A673 (cell line): ENCODE measurements around the gene PODXL. TPM values are rescaled to one million over a fixed set of nuclear protein-coding genes. Genes with fewer than 3 reads are reported as not detected.

Experiments used
- BruUV-seq: library from RNA; stranded (reverse); fragments of 400-500 nt; replicated peaks from 2 replicates; lab custom pipeline; 2021; lab: Mats Ljungman, UMichigan
- CTCF ChIA-PET: fragments of 300-600 bp; sonication (Branson Sonifier 250); formaldehyde crosslinking; loops from one replicate; lab custom pipeline; 2022; ENCODE audit warnings: antibody characterized with exemption; lab: Charles Lee
- POLR2A ChIA-PET: fragments of 300-600 bp; sonication (Branson Sonifier 250); formaldehyde crosslinking; loops from one replicate; lab custom pipeline; 2022; ENCODE audit warnings: antibody characterized with exemption; ENCODE audit not compliant: low non-redundant PET; lab: Charles Lee
- DNase-seq: peaks from one replicate; pipeline ENCODE4 v3.0.0-alpha.2; 2015; ENCODE audit warnings: low spot score
- H3K27ac ChIP-seq: fragments of 200-600 bp; sonication (generic); 2 replicates; pipeline ENCODE4 v1.5.1; 2016; ENCODE audit warnings: mixed run types, low read depth, mild to moderate bottlenecking, mixed read lengths, antibody characterized with exemption, low read length; ENCODE audit not compliant: poor library complexity, severe bottlenecking
- H3K27me3 ChIP-seq: fragments of 200-600 bp; sonication (generic); replicated peaks from 2 replicates; pipeline ENCODE4 v1.6.1; 2017; ENCODE audit warnings: mixed run types, low read depth, mild to moderate bottlenecking, mixed read lengths, antibody characterized with exemption, low read length; ENCODE audit not compliant: insufficient read depth, poor library complexity
- H3K36me3 ChIP-seq: fragments of 200-600 bp; sonication (generic); 2 replicates; pipeline ENCODE4 v1.6.1; 2016; ENCODE audit warnings: mixed run types, mild to moderate bottlenecking, mixed read lengths, antibody characterized with exemption, low read length; ENCODE audit not compliant: insufficient read depth, poor library complexity, severe bottlenecking
- H3K4me1 ChIP-seq: fragments of 200-600 bp; sonication (generic); 2 replicates; pipeline ENCODE4 v1.6.1; 2017; ENCODE audit warnings: mixed run types, mild to moderate bottlenecking, mixed read lengths, antibody characterized with exemption, low read length; ENCODE audit not compliant: insufficient read depth, poor library complexity, severe bottlenecking
- H3K4me3 ChIP-seq: fragments of 200-600 bp; sonication (generic); 2 replicates; pipeline ENCODE4 v1.5.1; 2016; ENCODE audit warnings: low read depth, mixed run types, mild to moderate bottlenecking, mixed read lengths, low read length; ENCODE audit not compliant: poor library complexity, severe bottlenecking
- H3K9me3 ChIP-seq: fragments of 200-600 bp; sonication (generic); 2 replicates; pipeline ENCODE4 v1.6.1; 2016; ENCODE audit warnings: mixed run types, low read depth, mild to moderate bottlenecking, mixed read lengths, antibody characterized with exemption, low read length; ENCODE audit not compliant: poor library complexity, severe bottlenecking
- EZH2 ChIP-seq: fragments of 200-600 bp; sonication (generic); IDR thresholded peaks from 2 replicates; pipeline ENCODE4 v1.6.1; 2017; ENCODE audit warnings: borderline replicate concordance, low read depth, mild to moderate bottlenecking, mixed read lengths, antibody characterized with exemption, low read length; ENCODE audit not compliant: poor library complexity, severe bottlenecking
- intact Hi-C: fragments of 100-400 bp; cut with micrococcal nuclease; formaldehyde crosslinking; loops from one replicate; pipeline ENCODE4 v1.10.0; 2022; ENCODE audit not compliant: unreplicated experiment
- total RNA-seq: library from RNA; stranded (reverse); gene quantifications from 2 replicates; pipeline ENCODE4 v1.2.3, GENCODE V29; 2021
- TF ChIP-seq, protein P1 (sequence below): fragments of 300-800, 200-600 bp; sonication (generic); conservative IDR thresholded peaks from 2 replicates; pipeline ENCODE4 v1.5.1; 2017; ENCODE audit warnings: low read depth, mild to moderate bottlenecking, antibody characterized with exemption, low read length, moderate library complexity, mixed read lengths

PODXL gene
- total RNA-seq, 1 experiment from 2014 or later = 22.1 TPM

DNA sequence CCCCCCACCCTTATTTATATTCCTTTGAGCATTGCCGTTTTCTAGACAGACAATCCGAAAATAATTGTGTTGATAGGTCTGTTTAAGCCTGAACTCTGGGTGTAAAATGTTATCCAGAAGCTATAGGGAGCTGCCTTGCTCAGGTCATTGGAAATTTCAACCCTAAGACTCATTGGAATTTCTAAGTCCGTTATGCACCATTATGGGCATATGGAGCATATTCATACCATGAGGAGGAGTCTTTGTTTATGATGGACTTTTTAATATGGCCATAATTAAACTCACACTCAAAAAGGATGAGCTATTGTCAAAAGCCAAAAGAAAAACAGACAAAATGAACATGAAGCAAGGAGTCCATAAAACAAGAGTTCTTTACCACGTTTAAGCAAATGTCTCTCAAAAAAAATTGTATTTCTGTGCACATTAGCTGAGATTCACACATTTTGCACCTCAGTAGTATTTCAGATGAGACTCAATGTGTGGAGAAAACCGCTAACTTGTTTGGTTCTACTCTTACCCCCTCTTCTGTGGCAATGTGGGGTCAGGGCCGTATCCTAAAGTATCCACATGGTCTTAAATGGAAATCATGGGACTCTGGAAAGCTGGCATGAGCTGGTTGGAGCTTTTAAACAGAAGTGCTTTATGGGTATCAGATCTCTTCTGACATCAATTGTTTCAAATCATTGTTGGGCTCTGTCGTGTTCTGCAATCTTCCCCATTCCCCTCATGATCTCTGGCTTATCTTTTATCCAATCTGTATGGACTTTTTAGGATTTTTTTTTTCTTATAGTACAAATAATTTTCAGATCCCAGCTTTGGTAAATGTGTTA, 60.5 kb downstream of the PODXL start:
- TF ChIP-seq, protein P1, sequence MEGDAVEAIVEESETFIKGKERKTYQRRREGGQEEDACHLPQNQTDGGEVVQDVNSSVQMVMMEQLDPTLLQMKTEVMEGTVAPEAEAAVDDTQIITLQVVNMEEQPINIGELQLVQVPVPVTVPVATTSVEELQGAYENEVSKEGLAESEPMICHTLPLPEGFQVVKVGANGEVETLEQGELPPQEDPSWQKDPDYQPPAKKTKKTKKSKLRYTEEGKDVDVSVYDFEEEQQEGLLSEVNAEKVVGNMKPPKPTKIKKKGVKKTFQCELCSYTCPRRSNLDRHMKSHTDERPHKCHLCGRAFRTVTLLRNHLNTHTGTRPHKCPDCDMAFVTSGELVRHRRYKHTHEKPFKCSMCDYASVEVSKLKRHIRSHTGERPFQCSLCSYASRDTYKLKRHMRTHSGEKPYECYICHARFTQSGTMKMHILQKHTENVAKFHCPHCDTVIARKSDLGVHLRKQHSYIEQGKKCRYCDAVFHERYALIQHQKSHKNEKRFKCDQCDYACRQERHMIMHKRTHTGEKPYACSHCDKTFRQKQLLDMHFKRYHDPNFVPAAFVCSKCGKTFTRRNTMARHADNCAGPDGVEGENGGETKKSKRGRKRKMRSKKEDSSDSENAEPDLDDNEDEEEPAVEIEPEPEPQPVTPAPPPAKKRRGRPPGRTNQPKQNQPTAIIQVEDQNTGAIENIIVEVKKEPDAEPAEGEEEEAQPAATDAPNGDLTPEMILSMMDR = no peak
- TF ChIP-seq EZH2 = no peak
- intact Hi-C loops = no loop called here
- Histone ChIP-seq H3K9me3 (no peaks in the 10 kb centered on the region), H3K27ac (no peak overlapping the region), H3K4me3 (no peak overlapping the region), H3K36me3 (peaks cover 12% of the 10 kb centered on the region), H3K27me3 (no peaks in the 10 kb centered on the region), H3K4me1 (peaks cover 15% of the 10 kb centered on the region)
- POLR2A ChIA-PET = no interaction called here
- DNase-seq = no peak
- BruUV-seq = no TSS peak
- CTCF ChIA-PET = no interaction called here

DNA sequence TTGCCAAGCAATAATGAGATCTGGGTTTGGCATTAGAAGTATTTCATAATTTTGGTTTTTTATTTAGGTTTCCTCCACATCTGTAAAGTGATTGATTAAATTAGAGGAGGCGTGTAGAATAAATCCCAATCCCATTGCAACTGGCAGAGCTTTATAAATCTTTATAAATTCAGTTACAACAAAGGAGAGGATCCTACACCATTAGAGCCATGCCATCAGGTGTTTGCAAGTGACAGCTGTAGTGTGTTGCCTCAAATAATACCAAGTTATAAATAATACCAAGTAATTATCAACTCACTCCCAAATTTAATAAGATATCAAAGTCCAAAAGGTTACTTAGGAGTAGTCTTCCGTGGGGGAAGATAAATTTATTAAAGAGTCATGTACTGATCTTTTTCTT, 62.2 kb downstream of the PODXL start:
- Histone ChIP-seq H3K36me3 (peaks cover 12% of the 10 kb centered on the region), H3K4me1 (peaks cover 15% of the 10 kb centered on the region), H3K9me3 (no peaks in the 10 kb centered on the region), H3K4me3 (no peak overlapping the region), H3K27ac (no peak overlapping the region), H3K27me3 (no peaks in the 10 kb centered on the region)
- no TSS peak for BruUV-seq
- intact Hi-C loops = no loop called here
- no peak for TF ChIP-seq EZH2
- TF ChIP-seq, protein P1 = no peak
- POLR2A ChIA-PET = no interaction called here
- CTCF ChIA-PET = no interaction called here
- DNase-seq = no peak

DNA sequence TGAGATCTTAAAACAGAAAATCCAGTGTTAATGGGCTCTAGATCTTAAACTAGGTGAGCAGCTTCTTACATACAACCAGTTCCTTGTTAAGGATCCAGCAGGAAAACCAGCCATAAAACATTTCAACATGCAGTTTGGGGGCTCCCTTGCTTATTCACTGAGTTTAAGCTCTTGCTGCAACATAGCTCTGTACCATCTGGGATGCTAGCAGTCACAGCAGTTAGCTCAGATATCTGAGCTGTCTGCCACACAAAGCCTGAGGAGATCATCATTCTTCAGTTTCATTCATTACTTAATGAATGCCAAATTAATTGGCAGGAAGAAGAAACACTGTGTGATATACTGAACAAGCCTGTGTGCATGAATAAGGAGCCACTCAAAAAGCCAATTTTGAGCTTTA, 62.8 kb downstream of the PODXL start:
- TF ChIP-seq, protein P1 = no peak
- TF ChIP-seq EZH2 = no peak
- H3K4me1 ChIP-seq = peaks cover 15% of the 10 kb centered on the region
- no peak overlapping the region for H3K27ac ChIP-seq
- no peaks in the 10 kb centered on the region for H3K9me3 ChIP-seq
- CTCF ChIA-PET = no interaction called here
- POLR2A ChIA-PET = no interaction called here
- intact Hi-C loops = no loop called here
- no TSS peak for BruUV-seq
- no peaks in the 10 kb centered on the region for H3K27me3 ChIP-seq
- DNase-seq = peak; percentile 42
- no peak overlapping the region for H3K4me3 ChIP-seq
- peaks cover 12% of the 10 kb centered on the region for H3K36me3 ChIP-seq
